Omental fat pad (tissue), 4 donors: ENCODE results near the gene PPT1. TPM values are rescaled to one million over a fixed set of nuclear protein-coding genes. Genes with fewer than 3 reads are reported as not detected.

Experiments used
- ATAC-seq: fragments of 150-250 bp; one replicate; pipeline ENCODE4 v1.9.1; 2016; ENCODE audit warnings: mild to moderate bottlenecking, moderate library complexity; ENCODE audit not compliant: low FRiP score
- DNase-seq: peaks from one replicate; pipeline ENCODE4 v3.0.0-alpha.2; 2019; ENCODE audit warnings: low spot score
- CTCF ChIP-seq, 3 donors: fragments of 450-650 bp; IDR thresholded peaks; one replicate each; pipeline ENCODE4 v1.5.1; 2016 to 2017; ENCODE audit warnings: antibody characterized with exemption in 3 of 3, mild to moderate bottlenecking in 3 of 3, moderate library complexity in 2 of 3
- total RNA-seq, 4 donors: library from RNA; depleted of rRNA; stranded (reverse); fragments of >200 nt; gene quantifications; one replicate each; pipeline ENCODE4 v1.1.0, GENCODE V29; 2016

Gene PPT1
- total RNA-seq, 4 donors from 2014 or later, result 57.7 to 116 (median 92.4) TPM

DNA sequence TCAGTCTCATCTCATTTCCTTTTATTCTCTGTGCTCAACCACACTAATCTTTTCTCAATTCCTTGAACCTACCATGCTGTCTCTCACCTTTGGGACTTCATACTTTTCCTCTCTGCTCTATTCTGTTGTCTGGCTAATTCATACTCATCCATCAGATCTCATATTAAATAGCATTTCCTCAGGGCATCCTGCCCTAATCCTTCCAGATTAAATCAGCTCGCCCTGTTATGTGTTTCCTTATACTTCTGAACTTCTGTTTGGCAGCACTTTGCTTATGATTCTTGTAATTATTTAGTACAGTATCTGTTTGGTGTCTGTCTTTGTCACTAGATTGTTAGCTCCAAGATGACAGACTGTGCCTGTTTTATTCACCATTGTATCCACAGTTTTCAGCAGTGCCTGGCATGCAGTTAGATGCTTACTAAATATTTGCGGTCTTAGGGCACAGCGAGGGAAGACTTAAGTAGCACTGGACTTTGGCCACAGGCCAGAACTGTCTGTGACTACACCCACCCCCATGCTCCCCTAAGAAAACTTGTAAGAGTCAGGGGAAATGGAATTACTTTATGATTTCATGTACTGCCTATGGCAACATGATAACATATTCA is 66.4 kb downstream of the PPT1 start:
- no peak for TF ChIP-seq CTCF (IDR thresholded peaks at IDR 0.05)
- ATAC-seq (no peak), DNase-seq (no peak)

GRCh38 chr1:40029608-40030007 is 67.4 kb downstream of the PPT1 start:
- ATAC-seq (no peak), DNase-seq (no peak)
- TF ChIP-seq CTCF (IDR thresholded peaks at IDR 0.05), result no peak

DNA sequence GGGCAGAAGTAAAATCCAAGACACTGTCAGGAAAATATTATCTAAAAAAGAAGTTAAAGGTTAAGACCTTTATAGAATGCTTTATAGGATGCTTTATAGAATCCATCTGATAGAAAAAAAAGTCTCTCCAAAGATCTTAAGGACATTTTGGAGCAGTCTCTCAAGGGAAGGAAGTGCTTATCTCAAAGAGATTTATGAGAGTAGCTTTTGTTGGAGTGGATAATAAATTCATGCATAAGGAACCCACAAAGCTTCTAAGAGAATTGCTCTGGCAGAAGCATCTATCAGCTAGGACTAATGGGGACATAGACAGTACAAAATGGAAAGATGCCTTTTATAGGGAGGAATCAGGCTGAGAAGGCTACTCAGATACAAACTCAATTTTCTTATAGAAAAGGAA is 69.4 kb downstream of the PPT1 start:
- TF ChIP-seq CTCF (IDR thresholded peaks at IDR 0.05), result no peak
- no peak for ATAC-seq
- DNase-seq, result no peak

DNA sequence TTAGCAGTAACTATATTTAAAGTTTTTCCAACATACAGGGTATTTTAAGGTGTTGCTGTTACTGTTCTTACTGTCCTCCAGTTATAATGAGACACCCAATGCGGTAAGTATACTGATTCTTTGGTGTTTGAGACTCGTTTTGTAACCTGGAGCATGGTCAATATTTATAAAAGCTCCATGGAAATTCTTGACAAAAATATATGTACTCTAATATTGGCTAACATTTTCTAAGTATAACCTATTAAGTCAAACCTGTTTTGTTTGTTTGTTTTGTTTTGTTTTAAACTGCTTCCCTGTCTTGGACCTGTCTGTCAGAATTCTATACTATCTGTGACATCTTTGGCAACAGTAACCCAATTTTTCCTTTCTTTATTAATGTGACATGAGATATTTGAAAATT is 72.4 kb downstream of the PPT1 start:
- ATAC-seq, result no peak
- TF ChIP-seq CTCF (IDR thresholded peaks at IDR 0.05), result no peak
- no peak for DNase-seq

DNA sequence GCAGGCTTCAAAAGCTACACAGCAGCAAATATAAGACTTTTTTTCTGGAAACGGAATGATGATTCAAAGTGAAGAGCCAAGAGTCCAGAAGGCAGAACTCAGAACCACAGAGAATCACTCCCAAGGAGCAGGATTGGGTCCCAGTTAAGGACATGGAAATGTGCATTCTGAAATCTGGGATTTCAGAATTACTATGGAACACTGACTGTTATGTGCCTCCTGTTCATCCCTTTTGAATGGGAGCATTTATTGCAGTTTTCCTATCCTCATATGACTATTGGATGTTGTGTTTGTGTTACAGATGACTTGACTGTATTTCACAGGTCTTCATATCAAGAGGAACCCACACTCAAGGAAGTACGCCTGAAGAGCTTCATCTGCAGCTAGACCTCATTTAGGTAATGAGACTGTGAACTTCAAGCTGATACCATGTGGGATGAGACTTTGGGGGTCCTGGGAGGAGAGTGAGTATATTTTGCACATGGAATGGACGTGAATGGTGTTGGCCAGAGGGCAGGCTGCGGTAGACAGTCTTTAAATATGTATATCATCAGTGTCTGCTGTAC is 73.6 kb downstream of the PPT1 start:
- no peak for ATAC-seq
- TF ChIP-seq CTCF (IDR thresholded peaks at IDR 0.05), result no peak
- no peak for DNase-seq

Other genes starting within 250 kb of the PPT1 start
- 10 to 100 TPM in 3 of 4 donors, 1 to 10 TPM in 1; 8.4 to 15.8 (median 13.1) TPM for gene TRIT1, start 213.7 kb downstream of the PPT1 start, total RNA-seq
- 1 to 10 TPM in 1 of 4 donors, under 1 TPM in 1, not detected in 2; 0.31 to 1.3 TPM for gene MYCL, start 195.3 kb downstream of the PPT1 start, total RNA-seq
- gene MFSD2A, start 142.1 kb downstream of the PPT1 start, total RNA-seq, result 10 to 100 TPM in 2 of 4 donors, 1 to 10 TPM in 1, under 1 TPM in 1; 0.95 to 75.9 (median 41.1) TPM
- 100 to 1,000 TPM; 230 to 364 (median 290) TPM for gene CAP1, start 56.5 kb downstream of the PPT1 start, total RNA-seq
- 10 to 100 TPM; 13.7 to 27.7 (median 21.7) TPM for gene RLF, start 64.1 kb upstream of the PPT1 start, total RNA-seq
- gene TMCO2, start 150.7 kb upstream of the PPT1 start, total RNA-seq, result not detected
- gene ZMPSTE24, start 161.0 kb upstream of the PPT1 start, total RNA-seq, result 10 to 100 TPM; 34.8 to 38.3 (median 36.2) TPM
- gene COL9A2, start 220.0 kb upstream of the PPT1 start, total RNA-seq, result 10 to 100 TPM in 2 of 4 donors, 1 to 10 TPM in 2; 1.6 to 15.6 (median 9.0) TPM